ENCODE data around the gene HERC6.

- TF ChIP-seq CTCF (IDR thresholded peaks at IDR 0.05) (no peak), POLR2A (IDR thresholded peaks at IDR 0.05) (no peak)
These were observed 35.1 kb downstream of the HERC6 start for GRCh38 chr4:88413801-88414200.

Data from testis (tissue), 2 donors.